Measurements from ENCODE around the gene TULP1. TPM values are rescaled to one million over a fixed set of nuclear protein-coding genes. Genes with fewer than 3 reads are reported as not detected.

TULP1 gene
- total RNA-seq, 1 experiment from 2014 or later: not detected

- peak; percentile 79 for DNase-seq (ENCODE audit: low read depth)
Measured at GRCh38 chr6:35496841-35497570, 15.7 kb downstream of the TULP1 start, which contains the start of gene TEAD3. TSS of gene TEAD3 (minus strand) at chr6:35497079.

GRCh38 chr6:35496036-35496840 lies 16.5 kb downstream of the TULP1 start:
- peak; percentile 60 for DNase-seq (ENCODE audit: low read depth)

- DNase-seq (ENCODE audit: low read depth): no peak
Measured at GRCh38 chr6:35495258-35496035, 17.2 kb downstream of the TULP1 start.

GRCh38 chr6:35494161-35494563 lies 18.5 kb downstream of the TULP1 start:
- peak; percentile 29 for DNase-seq (ENCODE audit: low read depth)

- no peak for DNase-seq (ENCODE audit: low read depth)
Measured at GRCh38 chr6:35493307-35493983, 19.3 kb downstream of the TULP1 start.

GRCh38 chr6:35492974-35493284 lies 19.8 kb downstream of the TULP1 start:
- DNase-seq (ENCODE audit: low read depth): no peak

- no peak for DNase-seq (ENCODE audit: low read depth)
Measured at GRCh38 chr6:35492258-35492973, 20.3 kb downstream of the TULP1 start.

GRCh38 chr6:35491558-35492257 lies 21.0 kb downstream of the TULP1 start:
- DNase-seq (ENCODE audit: low read depth): no peak

GRCh38 chr6:35490821-35491557 lies 21.7 kb downstream of the TULP1 start:
- DNase-seq (ENCODE audit: low read depth): no peak

GRCh38 chr6:35489995-35490791 lies 22.5 kb downstream of the TULP1 start:
- DNase-seq (ENCODE audit: low read depth): peak; percentile 70

GRCh38 chr6:35489066-35489465 lies 23.6 kb downstream of the TULP1 start:
- DNase-seq (ENCODE audit: low read depth): no peak

GRCh38 chr6:35488517-35488862 lies 24.2 kb downstream of the TULP1 start:
- no peak for DNase-seq (ENCODE audit: low read depth)

GRCh38 chr6:35487658-35488516 lies 24.8 kb downstream of the TULP1 start:
- DNase-seq (ENCODE audit: low read depth): peak; percentile 82

GRCh38 chr6:35486005-35486925 lies 26.4 kb downstream of the TULP1 start:
- DNase-seq (ENCODE audit: low read depth): no peak

GRCh38 chr6:35485402-35485877 lies 27.3 kb downstream of the TULP1 start:
- DNase-seq (ENCODE audit: low read depth): peak; percentile 78

- DNase-seq (ENCODE audit: low read depth): peak; percentile 74
Measured at GRCh38 chr6:35484921-35485392, 27.7 kb downstream of the TULP1 start.

All from M059J (cell line).